RPMI8226 (cell line): ENCODE results near the gene KCNIP3.
A peak's percentile ranks its signal among the peaks of the same experiment; 100 is the strongest.
"Not testable (repeated sequence)": the region's sequence is repeated elsewhere in the genome, so short reads cannot be mapped to it uniquely, and the experiment has no call there.

Source experiments
- DNase-seq: peaks from one replicate; pipeline ENCODE4 v3.0.0-alpha.2; 2015

The KCNIP3 gene

GRCh38 chr2:95389245-95390119 is 92.3 kb downstream of the KCNIP3 start:
- peak; percentile 67 for DNase-seq

- no peak for DNase-seq
Observed at GRCh38 chr2:95390272-95390880, 93.2 kb downstream of the KCNIP3 start.

GRCh38 chr2:95390881-95391321 is 93.8 kb downstream of the KCNIP3 start:
- peak; percentile 11 for DNase-seq

DNA sequence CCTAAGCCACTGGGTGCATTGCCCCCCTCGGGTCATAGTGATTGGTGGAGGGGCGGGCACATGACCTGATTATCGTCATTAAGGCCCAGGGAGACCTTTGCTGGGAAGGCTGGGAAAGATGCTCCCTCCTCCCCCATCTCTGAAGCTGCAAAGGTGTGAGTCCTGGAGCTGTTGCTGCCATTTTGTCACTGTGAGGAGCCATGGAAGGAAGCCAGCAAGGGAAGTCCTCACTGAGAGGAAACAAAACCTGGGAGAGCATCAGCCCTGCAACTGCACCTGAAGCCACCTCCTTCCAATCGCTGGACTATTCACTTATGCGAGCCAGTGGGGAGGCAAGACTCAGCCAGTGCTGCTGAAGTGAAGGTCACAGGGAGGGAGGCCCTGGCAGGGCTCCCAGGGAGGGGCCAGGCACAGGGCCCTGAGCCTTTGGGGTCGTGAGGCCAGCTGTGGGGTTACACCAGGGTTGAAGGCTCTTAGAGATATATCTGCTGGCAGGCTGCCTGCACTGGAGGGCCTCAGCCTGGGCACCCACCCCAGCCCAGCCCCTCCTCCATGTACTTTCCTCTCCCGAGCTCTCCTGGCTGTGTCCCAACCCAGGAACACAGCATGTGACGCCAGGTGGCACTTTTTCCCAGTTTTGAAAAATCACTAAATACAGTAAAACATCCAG is 94.6 kb downstream of the KCNIP3 start:
- no peak for DNase-seq

GRCh38 chr2:95392320-95392719 is 95.2 kb downstream of the KCNIP3 start:
- DNase-seq, result no peak

DNA sequence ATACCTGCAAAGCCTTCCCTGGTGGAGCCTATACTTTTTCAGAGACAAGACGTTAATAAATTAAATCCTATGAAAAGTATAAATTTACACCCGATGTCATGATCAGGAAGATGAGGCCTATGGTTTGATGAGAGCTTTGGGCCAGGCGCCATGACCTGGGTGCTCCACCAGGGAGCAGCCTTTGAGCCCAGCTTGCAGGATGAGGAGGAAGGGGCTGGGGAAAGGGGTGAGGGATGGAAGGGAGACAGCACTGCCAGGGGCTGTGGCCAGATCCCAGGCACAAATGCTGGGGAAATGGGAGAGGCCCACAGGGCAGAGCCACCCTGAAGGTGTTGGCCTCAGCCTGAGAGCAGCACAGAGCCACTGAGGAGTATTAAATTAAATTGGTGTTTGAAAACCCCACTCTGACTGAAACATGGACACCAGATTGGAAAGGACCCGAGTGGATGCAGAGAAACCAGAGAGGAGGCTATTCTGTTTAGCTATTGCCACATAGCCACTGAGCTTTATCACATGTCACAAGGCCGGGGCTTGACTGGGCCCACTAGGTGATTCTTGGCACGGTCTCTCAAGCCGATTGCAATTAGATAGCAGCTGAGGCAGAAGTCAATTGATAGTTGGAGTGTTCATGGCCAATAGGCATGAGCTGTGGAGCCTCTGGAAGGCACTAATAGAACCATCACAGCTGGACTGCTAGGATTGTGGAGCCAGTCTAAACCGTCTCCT is 95.7 kb downstream of the KCNIP3 start:
- DNase-seq, result no peak

- no peak for DNase-seq
Observed at GRCh38 chr2:95393901-95394300, 96.8 kb downstream of the KCNIP3 start.

DNA sequence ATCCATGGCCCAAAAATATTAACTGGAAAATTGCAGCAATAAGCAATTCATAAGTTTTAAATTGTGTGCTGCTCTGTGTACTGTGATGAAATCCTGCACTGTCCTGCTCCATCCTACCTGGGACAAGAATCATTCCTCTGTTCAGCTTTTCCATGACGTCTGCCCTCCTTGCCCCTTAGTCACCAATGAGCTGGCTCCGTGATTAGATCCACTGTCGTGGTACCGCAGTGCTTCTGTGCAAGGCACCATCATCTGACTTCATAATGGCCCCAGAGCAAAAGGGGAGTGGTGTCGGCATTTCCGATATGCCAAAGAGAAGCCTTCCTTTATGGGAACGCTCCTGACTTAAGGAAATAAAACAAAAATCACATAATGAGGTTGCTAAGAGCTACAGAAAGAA is 101.9 kb downstream of the KCNIP3 start:
- no peak for DNase-seq

GRCh38 chr2:95401480-95401879 is 104.3 kb downstream of the KCNIP3 start:
- DNase-seq, result no peak

GRCh38 chr2:95402004-95402369 is 104.8 kb downstream of the KCNIP3 start:
- DNase-seq, result peak; percentile 41

GRCh38 chr2:95402370-95403203 is 105.4 kb downstream of the KCNIP3 start, which contains the start of gene FAHD2A:
Gene FAHD2A (plus strand): TSS chr2:95402708. CDS start chr2:95405559, 2,851 bp downstream.
- peak; percentile 97 for DNase-seq

DNA sequence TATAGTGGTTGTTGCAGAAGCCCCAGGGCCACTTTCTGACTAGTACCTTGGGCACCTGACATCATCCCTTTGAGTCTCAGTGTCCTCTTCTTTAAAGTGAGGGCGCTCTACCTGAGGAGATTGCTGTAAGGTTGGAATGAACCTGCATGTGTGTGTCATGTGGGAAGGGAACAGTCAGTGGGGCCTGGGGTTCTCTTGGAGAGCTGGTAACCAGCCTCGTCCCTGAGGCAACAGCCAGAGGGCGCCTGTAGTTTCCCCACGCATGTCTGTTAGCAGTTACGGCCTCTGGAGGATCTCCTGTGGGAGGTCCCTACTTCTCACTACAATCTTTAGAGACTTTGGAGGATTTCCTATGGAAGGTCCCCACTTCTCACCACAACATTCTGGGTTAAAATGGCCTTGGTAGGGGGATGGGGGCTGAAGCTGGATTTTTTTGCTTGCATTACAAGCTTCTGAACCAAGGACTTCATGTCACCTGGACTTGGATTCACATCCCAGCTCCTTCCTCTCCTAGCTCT is 106.1 kb downstream of the KCNIP3 start:
- DNase-seq, result peak; percentile 32

- DNase-seq, result not testable (repeated sequence)
Observed at GRCh38 chr2:95403824-95404223, 106.7 kb downstream of the KCNIP3 start.

GRCh38 chr2:95404676-95405075 is 107.5 kb downstream of the KCNIP3 start:
- DNase-seq, result not testable (repeated sequence)

GRCh38 chr2:95411239-95411638 is 114.1 kb downstream of the KCNIP3 start:
- not testable (repeated sequence) for DNase-seq

DNA sequence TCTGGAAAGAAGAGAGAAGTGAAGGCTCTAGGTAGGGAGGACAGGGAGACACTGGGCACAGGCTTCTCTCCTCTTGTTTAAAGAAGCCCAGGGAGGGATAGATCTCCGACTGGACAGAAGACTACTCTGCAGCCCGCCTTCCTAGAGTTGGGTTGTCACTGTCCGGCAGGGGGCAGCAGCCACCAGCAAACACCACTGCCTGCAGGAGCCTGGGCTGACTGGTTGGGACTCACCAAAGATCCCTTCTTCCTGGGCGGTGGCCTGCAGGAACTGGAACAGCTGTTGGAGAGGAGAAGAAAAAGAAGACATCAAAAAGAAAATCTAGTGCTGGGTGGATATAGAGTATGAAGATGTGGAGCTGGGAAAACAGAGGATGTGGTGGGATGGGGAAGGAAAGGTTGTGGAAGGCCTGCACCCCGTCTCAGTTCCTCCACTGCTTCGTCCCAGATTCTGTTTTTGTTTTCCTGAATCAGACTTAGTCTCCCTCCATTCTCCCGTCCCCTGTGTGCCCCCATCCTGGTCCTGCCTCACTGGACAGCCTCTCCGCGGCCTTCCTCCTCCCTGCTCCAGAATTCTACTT is 117.0 kb downstream of the KCNIP3 start:
- DNase-seq, result peak; percentile 68

DNA sequence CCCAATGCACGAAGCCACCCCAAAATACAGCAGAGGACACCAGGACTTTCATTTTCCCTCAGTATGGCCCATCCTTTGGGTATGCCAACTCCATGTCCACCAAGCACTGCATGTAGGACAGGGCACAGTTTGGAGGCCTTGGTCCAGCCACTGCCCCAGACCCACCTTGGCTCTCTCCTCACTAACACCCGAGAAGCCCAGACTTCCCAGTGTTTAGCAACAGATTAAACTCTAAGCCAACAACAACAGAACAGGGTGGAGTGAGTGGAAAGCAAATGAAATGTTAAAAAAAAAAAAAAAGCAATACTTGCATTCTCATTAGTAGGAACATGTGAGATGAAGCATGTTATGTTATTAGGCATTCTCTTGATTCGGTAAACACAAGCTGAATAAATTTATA is 118.0 kb downstream of the KCNIP3 start:
- not testable (repeated sequence) for DNase-seq

- not testable (repeated sequence) for DNase-seq
Observed at GRCh38 chr2:95415561-95415960, 118.4 kb downstream of the KCNIP3 start.

DNA sequence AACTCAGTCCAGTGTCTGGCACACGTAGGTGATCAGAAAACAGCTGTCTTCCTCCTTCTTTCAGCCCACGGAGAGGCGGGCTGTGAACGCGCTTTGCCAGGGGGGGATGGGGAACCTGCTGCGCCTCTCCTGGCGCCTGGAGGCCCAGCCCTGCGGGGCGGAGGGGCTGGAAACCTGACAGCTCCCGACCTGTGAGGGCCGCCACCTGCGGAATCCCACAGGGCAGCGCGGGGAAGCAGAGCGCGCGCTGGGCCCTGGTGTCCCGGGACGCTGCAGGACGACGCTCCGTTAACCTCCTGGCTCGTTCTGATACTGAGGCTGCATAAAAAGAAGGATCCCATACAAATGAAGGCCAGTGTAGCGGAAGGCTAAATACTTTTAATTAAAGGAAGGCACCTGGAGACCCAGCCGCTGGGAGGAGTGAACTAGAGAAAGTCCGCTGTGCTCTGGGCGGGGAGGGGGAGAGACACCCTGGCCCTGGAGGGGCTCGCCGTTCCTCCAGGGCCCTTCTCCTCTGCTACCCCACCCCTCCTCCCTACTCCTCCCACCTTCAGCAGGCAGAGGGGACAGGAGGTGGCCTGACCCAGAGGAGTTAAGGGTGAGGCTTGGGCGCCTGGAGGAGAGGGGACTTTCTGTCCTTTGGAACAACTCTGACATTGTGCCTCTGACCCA is 130.2 kb downstream of the KCNIP3 start:
- DNase-seq, result not testable (repeated sequence)

DNA sequence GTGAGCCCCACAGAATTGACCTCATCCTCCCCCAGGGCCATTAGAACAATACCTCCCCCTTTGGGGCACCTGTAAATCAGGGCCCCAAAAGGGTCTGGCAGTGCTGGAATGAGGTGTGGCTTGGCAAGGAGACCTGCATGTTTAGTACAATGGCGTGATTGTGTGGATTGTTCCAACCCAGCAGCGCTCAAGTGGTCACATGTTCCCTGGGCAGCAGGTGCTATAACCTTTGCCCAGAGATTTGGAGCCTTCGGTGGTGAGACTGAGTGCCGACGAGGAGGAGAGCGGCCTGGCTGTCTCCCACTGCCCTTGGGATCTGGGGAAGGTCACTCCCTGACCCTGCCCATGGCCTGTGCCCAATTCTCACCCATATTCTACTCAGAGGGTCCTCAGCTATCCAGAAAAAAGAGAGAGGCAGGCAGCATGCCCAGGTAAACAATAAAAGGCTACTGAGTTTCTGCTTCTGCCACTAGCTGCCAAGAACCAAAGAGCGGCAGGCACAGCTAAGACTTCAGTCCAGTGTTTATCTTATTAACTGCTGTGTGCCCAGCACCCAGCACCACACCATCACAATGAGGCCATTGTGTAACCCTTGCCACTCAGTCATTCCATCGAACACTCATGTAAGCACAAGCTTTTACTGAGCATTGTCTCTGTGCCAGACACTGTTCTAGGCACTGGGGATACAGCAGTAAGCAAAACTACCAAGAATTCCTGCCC is 132.8 kb downstream of the KCNIP3 start:
- not testable (repeated sequence) for DNase-seq
